Measurements from ENCODE around the gene DLG2. TPM values are rescaled to one million over a fixed set of nuclear protein-coding genes. Genes with fewer than 3 reads are reported as not detected.

The DLG2 gene
- total RNA-seq, 1 donor from 2014 or later: 5.9 TPM

DNA sequence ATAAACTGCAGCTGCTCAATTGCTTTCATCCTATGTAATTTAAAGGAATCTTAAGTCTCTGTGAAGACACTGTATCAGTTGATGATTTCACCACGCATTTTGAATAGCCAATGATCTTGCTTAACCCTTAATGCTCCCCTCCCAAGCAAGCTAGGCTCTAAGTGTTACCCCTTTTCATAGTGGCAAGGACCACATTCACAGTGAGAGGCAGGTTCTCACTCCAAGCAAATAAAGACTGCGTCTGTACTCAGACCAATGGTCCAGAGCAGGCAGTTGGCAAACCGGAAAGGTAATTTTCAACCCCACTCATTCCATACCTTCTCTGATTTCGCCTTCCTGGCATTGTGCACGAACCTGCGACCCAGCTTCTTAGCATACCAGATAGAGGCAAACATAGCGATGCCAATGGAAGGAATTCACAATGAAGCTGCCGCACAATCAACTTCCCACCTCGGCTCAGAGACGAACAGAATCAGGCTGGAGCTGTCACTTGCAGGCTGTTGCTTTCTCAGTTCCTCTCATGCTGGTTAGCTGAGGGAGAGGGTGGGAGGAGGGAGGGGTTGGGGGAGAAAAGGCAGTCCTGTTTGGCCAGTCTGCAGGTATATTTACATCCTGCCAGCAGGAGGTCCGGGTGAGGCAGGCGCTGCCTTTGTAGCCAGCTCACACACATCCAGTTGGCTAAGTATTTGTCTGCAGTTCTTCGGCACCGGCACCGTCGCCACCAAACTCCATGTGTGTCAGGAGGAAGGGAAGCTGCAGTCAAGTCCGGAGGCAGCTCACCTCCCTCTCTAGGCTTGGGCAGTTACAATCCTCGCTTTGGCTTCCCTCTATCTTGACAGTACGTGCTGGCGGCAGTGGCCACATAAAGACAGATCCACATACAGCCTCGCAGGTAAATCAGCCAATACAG, 1189.8 kb downstream of the DLG2 start:
- no peak for DNase-seq (ENCODE audit: extremely low spot score, unreplicated experiment)
- no peaks in the 10 kb centered on the region for H3K36me3 Mint-ChIP-seq
- peaks cover 6% of the 10 kb centered on the region for H3K4me1 Mint-ChIP-seq (ENCODE audit: unreplicated experiment)
- H3K9me3 Mint-ChIP-seq: no peaks in the 10 kb centered on the region
- peaks cover 28% of the 10 kb centered on the region for H3K27me3 Mint-ChIP-seq
- TF ChIP-seq, protein P1, sequence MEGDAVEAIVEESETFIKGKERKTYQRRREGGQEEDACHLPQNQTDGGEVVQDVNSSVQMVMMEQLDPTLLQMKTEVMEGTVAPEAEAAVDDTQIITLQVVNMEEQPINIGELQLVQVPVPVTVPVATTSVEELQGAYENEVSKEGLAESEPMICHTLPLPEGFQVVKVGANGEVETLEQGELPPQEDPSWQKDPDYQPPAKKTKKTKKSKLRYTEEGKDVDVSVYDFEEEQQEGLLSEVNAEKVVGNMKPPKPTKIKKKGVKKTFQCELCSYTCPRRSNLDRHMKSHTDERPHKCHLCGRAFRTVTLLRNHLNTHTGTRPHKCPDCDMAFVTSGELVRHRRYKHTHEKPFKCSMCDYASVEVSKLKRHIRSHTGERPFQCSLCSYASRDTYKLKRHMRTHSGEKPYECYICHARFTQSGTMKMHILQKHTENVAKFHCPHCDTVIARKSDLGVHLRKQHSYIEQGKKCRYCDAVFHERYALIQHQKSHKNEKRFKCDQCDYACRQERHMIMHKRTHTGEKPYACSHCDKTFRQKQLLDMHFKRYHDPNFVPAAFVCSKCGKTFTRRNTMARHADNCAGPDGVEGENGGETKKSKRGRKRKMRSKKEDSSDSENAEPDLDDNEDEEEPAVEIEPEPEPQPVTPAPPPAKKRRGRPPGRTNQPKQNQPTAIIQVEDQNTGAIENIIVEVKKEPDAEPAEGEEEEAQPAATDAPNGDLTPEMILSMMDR (conservative IDR thresholded peaks at IDR 0.05): no peak
- H3K4me3 Mint-ChIP-seq: peak overlapping the region; percentile 81
- no peak overlapping the region for H3K27ac Mint-ChIP-seq

DNA sequence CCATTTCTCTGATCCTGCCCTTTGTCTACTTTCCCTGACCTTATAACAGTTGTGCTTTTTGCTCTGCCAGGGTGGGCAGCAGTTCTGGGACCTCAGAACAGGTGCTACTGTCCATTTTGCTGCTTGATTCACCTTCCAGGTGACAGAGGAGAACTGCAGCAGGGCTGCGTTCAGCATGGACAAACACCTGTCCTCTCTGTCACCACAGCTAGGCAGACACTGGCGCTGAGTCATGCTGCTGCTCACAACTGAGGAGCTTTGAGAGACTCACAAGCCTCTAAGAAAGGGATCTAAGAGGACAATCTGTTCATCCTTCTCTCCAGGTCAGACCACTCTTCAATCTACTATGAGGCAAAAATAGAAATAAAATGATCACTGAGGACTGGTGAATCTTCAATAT, 1196.5 kb downstream of the DLG2 start:
- H3K9me3 Mint-ChIP-seq: no peaks in the 10 kb centered on the region
- TF ChIP-seq, protein P1 (conservative IDR thresholded peaks at IDR 0.05): no peak
- DNase-seq (ENCODE audit: extremely low spot score, unreplicated experiment): no peak
- no peaks in the 10 kb centered on the region for H3K4me1 Mint-ChIP-seq (ENCODE audit: unreplicated experiment)
- H3K27ac Mint-ChIP-seq: no peak overlapping the region
- no peaks in the 10 kb centered on the region for H3K36me3 Mint-ChIP-seq
- H3K4me3 Mint-ChIP-seq: no peak overlapping the region
- H3K27me3 Mint-ChIP-seq: peaks cover 11% of the 10 kb centered on the region

DNA sequence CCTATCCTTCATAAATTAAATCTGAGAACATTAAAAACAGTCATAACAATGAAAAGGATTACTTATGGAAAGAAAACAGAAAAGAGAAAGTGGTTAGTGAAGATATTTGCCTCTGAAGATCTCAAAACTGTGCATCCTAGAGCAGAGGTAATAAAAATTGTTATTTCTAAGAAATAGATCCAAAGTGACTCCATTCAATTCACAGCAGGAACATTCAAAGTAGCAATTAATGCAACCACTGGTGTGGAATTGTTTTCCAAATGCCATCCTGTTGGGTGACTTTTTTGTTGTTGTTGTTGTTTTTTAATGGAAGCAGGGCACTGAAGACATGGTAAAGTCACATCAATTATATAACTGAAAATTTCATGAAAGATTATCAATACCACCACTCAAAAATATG, 1201.5 kb downstream of the DLG2 start:
- no peaks in the 10 kb centered on the region for H3K36me3 Mint-ChIP-seq
- H3K27ac Mint-ChIP-seq: no peak overlapping the region
- H3K9me3 Mint-ChIP-seq: no peaks in the 10 kb centered on the region
- TF ChIP-seq, protein P1 (conservative IDR thresholded peaks at IDR 0.05): no peak
- no peak overlapping the region for H3K4me3 Mint-ChIP-seq
- H3K4me1 Mint-ChIP-seq (ENCODE audit: unreplicated experiment): no peaks in the 10 kb centered on the region
- peaks cover 9% of the 10 kb centered on the region for H3K27me3 Mint-ChIP-seq
- no peak for DNase-seq (ENCODE audit: extremely low spot score, unreplicated experiment)

DNA sequence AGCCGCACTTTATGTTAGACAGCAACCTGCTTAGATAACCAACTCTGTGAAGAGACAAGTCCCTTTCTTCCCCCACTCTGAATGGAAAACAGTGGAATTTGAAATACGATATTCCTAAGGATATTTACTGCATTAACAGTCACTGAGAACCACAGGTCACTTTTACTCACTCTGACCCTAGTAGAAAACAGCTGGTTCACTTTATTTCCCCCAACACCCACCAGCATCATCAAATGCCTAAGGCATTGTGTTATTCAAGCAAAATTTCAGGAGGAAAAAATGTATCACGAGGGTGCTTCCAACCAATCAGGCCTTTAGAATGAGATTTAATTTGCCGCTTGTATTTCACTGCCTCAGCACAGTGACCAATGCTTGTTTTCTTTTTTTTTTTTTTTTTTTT, 1206.9 kb downstream of the DLG2 start:
- Mint-ChIP-seq H3K4me3 (no peak overlapping the region), H3K4me1 (ENCODE audit: unreplicated experiment) (peaks cover 10% of the 10 kb centered on the region), H3K27ac (no peak overlapping the region), H3K36me3 (no peaks in the 10 kb centered on the region), H3K9me3 (no peaks in the 10 kb centered on the region), H3K27me3 (no peaks in the 10 kb centered on the region)
- no peak for DNase-seq (ENCODE audit: extremely low spot score, unreplicated experiment)
- TF ChIP-seq, protein P1 (conservative IDR thresholded peaks at IDR 0.05): no peak

DNA sequence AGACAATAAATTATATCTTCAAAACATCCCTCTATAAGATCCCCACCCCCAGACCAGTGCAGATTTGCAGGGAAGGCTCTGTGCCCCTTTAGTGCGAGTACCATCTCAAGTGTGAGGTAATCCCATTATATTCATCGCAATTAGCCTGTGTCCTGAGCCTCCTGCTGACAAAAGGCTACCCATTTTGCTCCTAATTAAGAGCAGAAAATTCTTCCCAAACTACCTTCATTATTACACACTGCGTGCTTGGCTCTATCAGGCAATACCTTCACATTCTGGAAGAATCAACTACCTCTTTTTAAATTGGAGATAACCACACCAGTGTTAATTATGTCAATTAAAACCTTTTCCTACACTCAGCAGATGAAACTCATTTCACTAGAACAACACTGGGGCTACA, 1207.5 kb downstream of the DLG2 start:
- no peak overlapping the region for H3K27ac Mint-ChIP-seq
- no peak for DNase-seq (ENCODE audit: extremely low spot score, unreplicated experiment)
- H3K4me3 Mint-ChIP-seq: no peak overlapping the region
- no peaks in the 10 kb centered on the region for H3K36me3 Mint-ChIP-seq
- peaks cover 10% of the 10 kb centered on the region for H3K4me1 Mint-ChIP-seq (ENCODE audit: unreplicated experiment)
- H3K9me3 Mint-ChIP-seq: no peaks in the 10 kb centered on the region
- TF ChIP-seq, protein P1 (conservative IDR thresholded peaks at IDR 0.05): no peak
- no peaks in the 10 kb centered on the region for H3K27me3 Mint-ChIP-seq
